Frontal cortex (tissue), 4 donors: ENCODE results near the gene MRPL24. TPM values are rescaled to one million over a fixed set of nuclear protein-coding genes. Genes with fewer than 3 reads are reported as not detected.

ENCODE experiments used
- DNase-seq, 2 donors: peaks; one replicate each; pipeline ENCODE4 v3.0.0; 2012; ENCODE audit warnings: low spot score in 2 of 2
- FAIRE-seq: peaks from 2 replicates; lab custom pipeline; 2012; peaks lifted over from hg19 to GRCh38; lab: Jason Lieb, UNC
- total RNA-seq: library from RNA; depleted of rRNA; stranded (reverse); fragments of >200 nt; gene quantifications from one replicate; pipeline ENCODE4 v1.2.3, GENCODE V29; 2014
- donor health status: control.
- donor health status: control.
- donor health status: control.

Gene MRPL24
- total RNA-seq, 1 donor from 2014 or later: 14.7 TPM

DNA sequence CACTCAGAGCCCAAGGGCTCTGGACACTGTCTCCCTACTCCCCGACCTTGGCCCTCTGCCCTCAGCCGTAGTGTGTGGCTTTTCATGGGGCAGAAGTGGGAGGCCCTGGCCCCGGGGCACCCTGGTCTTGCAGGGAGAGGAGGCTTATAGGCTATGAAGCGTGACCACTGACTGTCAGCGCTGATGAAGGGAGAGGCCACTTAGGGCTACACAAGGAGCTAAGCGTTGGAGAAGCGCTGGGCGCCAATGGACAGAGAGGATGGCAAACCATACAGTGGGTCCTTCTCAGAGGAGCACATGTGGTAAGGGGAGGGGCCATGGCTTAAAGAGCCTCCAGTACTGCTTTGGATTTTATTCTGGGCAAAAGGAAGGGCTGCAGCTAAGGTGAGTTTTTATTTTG is 43.4 kb downstream of the MRPL24 start:
- DNase-seq: no peak
- no peak for FAIRE-seq

DNA sequence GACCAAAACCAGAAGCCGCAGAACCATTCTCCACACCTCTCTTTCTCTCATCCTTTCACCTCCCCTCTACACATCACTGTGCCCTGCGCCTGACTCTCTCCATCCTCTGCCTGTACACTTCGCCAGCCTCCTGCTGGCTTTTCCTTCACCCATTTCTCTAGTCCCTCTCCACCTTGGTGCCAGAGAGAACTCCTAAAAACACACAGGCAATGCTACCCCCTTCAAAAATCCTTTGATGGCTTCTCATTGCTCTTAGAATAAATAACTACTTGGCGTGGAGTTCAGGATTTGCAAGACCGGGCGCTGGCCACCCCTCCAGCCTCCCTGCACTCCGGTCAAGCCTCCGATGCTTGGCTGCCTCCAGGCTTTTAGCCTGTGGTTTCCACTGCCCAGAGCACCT is 44.1 kb downstream of the MRPL24 start:
- FAIRE-seq (no peak), DNase-seq (no peak)

- FAIRE-seq: no peak
- DNase-seq: no peak
These were observed 46.3 kb downstream of the MRPL24 start for GRCh38 chr1:156694690-156694962.

DNA sequence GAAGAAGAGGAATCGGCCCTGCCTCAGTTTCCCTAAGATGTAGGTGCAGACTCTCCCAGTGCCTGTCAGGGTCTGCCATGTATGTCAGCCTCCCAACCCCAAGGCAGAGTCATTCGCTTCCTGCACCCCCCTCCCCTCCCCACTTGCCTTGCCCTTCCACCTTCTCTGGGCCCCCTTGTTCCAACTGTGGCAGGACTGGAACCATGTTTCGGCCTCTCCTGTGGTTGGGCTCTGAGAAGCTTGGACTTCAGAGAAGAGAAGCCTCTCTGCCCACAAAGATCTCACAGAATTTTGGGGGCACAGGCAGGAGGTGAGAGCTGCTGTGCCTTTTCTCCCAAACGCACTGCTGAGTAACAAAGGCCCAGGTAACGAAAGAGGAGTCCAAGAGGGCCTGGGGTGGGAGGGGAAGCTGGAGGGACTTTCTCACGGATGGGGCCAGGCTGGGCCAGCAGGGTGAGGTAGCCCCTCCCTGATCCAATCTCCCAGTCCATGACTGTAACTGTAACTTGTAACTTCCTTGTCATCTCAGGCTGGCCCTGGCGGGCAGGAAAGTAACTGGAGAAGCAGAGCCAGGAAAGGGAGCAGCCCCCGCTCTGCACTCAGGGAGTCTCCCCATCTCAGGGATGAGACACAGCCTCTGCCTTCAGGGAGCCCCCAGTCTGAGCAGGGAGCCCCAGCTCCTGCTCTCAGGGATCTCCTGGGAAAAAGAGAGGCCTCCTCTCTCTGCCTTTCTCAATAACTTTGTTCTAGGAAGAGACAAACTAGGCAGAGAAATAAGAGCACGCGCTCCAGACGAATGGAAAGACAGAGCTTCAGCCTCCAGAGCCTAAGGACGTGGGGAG is 46.8 kb downstream of the MRPL24 start:
- no peak for DNase-seq

DNA sequence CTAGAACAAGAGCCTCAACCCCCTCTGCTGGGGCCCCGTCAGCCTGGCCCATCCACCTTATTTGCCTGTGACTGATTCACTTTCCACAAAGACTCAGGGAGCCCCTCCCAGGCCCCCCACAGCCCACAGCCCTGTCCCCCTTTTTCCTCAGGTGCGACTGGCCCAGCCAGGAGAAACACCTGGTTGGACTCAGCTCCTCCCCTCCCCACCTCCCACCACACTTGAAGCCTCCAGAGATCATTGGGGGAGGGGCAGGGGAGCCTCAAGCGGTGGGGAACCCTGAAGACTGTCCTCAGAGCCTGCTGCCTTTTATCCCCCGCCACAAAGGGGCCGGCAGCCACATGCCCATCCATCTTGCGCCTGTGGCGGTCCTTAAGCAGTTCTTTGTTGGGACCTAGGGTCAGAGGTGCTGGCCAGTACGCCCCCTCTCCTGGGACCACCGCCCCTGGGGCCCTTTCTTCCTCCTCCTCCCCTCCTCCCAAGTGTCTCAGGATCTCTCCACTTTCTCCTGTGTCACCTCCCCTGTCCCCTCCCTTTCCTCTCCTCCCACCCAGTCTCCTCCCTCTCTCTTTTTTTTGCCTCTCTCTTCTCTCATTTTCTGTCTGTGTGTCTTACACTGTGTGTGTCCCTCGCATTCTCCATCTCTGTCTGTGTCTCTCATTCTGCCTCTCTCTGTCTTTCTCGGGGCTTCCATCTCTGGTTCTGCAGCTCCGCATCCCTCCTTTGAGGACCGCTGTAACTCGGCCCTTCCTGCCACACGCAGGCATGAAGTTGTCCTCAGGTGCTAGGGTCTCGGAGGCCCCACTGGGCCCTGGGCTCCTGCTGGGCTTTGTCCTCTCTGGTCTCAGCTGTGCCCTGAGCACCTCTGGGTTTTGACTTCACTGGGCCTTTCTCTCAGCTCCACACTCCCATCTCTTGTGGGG is 47.7 kb downstream of the MRPL24 start:
- FAIRE-seq (no peak), DNase-seq (no peak)

More for the DNA sequence above, 46.8 kb downstream of the MRPL24 start:
- FAIRE-seq: no peak

DNA sequence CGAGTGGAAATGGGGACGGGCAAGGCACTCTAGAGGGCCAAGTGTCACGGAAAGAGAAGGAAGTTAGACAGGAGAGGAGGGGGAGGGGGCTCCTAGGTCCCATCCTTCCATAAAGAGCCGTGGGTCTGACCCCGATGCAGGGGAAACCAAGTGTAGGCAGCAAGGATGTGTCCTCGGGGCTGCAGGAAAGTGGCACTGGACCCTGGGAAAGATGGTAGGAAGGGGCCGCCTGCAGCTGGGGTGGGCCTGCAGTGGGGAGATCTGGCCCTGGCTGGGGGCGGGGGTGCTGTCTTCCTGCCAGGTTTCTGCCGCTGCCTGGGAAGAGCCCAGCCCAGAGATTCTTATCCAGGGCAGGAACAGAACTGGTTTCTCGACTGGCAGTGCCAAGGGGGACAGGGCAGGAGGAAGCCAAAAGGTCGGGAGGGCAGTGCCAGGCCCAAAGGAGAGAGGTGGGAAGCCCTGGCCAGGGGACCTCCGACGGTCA is 48.4 kb downstream of the MRPL24 start:
- no peak for DNase-seq
- no peak for FAIRE-seq

DNA sequence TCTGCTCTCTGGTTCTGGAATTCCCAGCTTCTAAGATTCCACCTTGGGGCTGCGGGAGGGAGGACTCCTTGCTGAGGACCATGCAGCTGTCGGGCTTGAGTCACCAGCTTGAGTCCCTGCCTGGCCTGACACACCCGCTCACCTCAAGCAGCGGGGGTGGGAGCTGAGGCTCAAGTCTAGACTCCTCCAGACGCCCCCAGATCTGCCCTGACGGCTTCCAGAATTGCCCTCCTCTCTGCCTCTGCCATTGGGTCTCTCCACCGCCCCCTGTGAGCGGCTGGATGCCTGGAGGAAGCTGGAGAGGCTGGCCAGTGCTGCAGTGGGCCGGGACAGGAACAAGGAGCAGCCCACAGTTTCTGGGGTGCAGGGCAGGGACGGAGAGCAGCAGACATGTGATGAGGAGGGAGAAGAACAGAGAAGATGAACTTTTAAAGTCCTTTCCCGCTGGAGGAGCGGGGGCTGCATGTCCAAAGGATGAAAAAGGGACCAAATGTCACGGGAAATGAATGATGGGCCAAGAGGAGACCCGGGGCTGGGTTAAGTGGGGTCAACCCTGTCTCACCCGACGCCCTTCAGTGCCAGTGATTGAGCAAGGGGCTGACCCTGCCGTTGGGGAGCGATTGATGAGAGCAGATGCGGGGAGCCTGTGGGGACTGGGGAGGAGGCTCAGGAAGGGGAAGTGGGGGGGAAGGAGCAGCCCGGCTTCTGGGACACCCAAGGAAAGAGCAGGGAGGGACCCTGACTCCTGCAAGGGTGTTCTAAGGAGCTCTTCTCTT is 49.0 kb downstream of the MRPL24 start:
- DNase-seq (no peak), FAIRE-seq (no peak)

DNA sequence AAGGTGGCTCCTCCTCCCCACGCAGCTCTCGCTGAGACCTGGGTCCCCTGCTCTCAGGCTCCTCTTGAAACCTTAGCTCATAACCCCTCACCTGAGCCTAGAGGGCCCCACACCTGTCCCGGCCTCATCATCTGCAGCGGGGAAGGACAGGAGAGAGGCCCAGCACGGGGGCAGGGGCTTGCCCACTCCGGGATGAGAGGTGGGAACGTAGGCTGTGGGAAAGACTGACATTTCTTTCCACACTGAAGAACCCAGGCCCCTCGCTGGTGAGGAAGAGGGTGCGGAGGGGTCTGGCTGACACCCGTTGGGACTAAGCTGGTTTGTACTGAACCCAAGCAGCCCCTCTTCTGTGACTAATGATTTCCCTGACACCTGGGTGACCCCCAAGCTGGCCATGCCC is 49.7 kb downstream of the MRPL24 start:
- DNase-seq (no peak), FAIRE-seq (no peak)

DNA sequence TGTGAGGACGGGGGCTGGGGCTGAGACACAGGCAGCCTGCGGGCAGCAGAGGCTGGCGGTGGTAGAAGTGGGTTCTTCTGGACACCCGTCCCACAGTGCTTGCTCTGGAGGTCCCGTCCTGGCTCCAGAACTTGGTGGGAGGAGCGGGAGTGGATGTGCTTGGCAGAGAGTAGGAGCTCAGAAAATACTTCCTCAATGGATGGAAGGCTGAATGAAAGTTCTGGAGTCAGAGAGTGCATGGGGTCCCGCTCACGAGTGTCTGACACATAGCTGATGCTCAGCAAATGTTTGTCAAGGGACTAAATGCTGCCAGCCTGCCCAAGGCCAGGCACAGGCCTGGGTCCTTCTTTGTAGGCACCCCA is 50.2 kb downstream of the MRPL24 start:
- no peak for FAIRE-seq
- no peak for DNase-seq

GRCh38 chr1:156689953-156690674 is 50.8 kb downstream of the MRPL24 start:
- no peak for DNase-seq

GRCh38 chr1:156689035-156689952 is 51.6 kb downstream of the MRPL24 start:
- peak; percentile 64 to 86 for DNase-seq
- no peak for FAIRE-seq

More at GRCh38 chr1:156689953-156690674, 50.8 kb downstream of the MRPL24 start:
- FAIRE-seq: no peak

Other genes with a start within 250 kb of the MRPL24 start
- 4.9 TPM for gene MEF2D, start 240.3 kb downstream of the MRPL24 start, total RNA-seq
- 1.2 TPM for gene IQGAP3, start 168.5 kb downstream of the MRPL24 start, total RNA-seq
- not detected for gene TTC24, start 161.4 kb downstream of the MRPL24 start, total RNA-seq
- 34.6 TPM for gene NAXE, start 149.3 kb downstream of the MRPL24 start, total RNA-seq
- 5.7 TPM for gene GPATCH4, start 139.6 kb downstream of the MRPL24 start, total RNA-seq
- 0.41 TPM for gene HAPLN2, start 121.7 kb downstream of the MRPL24 start, total RNA-seq
- gene BCAN, start 99.0 kb downstream of the MRPL24 start, total RNA-seq: 52.2 TPM
- gene NES, start 63.7 kb downstream of the MRPL24 start, total RNA-seq: 43.2 TPM
- 7.7 TPM for gene CRABP2, start 35.5 kb downstream of the MRPL24 start, total RNA-seq
- gene METTL25B, start 12.6 kb downstream of the MRPL24 start, total RNA-seq: 5.7 TPM
- gene ISG20L2, start 12.3 kb downstream of the MRPL24 start, total RNA-seq: 7.3 TPM
- 63.6 TPM for gene HDGF, start 10.6 kb upstream of the MRPL24 start, total RNA-seq
- gene PRCC, start 26.4 kb upstream of the MRPL24 start, total RNA-seq: 14.3 TPM
- 0.41 TPM for gene SH2D2A, start 75.8 kb upstream of the MRPL24 start, total RNA-seq
- gene INSRR, start 118.0 kb upstream of the MRPL24 start, total RNA-seq: under 0.01 TPM
- gene NTRK1, start 119.8 kb upstream of the MRPL24 start, total RNA-seq: 0.41 TPM
- gene PEAR1, start 152.6 kb upstream of the MRPL24 start, total RNA-seq: 0.41 TPM
- gene LRRC71, start 179.5 kb upstream of the MRPL24 start, total RNA-seq: not detected